ENCODE measurements around the gene NBPF1. TPM values are rescaled to one million over a fixed set of nuclear protein-coding genes. Genes with fewer than 3 reads are reported as not detected.
A peak's percentile ranks its signal among the peaks of the same experiment; 100 is the strongest.
"Not testable (repeated sequence)": the region's sequence is repeated elsewhere in the genome, so short reads cannot be mapped to it uniquely, and the experiment has no call there.

The NBPF1 gene
- total RNA-seq, 1 experiment from 2014 or later = 46.0 TPM

GRCh38 chr1:16639091-16640031 is 26.0 kb upstream of the NBPF1 start:
- H3K9ac ChIP-seq (ENCODE audit: low read length); H3K27ac ChIP-seq (ENCODE audit: low read depth, low read length); H4K20me1 ChIP-seq (ENCODE audit: insufficient read depth); H2AFZ ChIP-seq (ENCODE audit: low read depth, low read length, poor library complexity, severe bottlenecking); ATAC-seq; intact Hi-C loops (cut with micrococcal nuclease); DNase-seq (ENCODE audit: low read depth, low spot score); CTCF ChIA-PET; BruUV-seq (replicated peaks); H3K9me3 ChIP-seq (ENCODE audit: control insufficient read depth in 1 of 2, insufficient read depth in 1 of 2, low read depth in 1 of 2, low read length in 2 of 2); RAD21 ChIA-PET (ENCODE audit: low non-redundant PET in 1 of 2, low total read pairs in 2 of 2, uncharacterized antibody in 2 of 2, unreplicated experiment in 2 of 2); H3K36me3 ChIP-seq (ENCODE audit: control insufficient read depth in 1 of 2, insufficient read depth in 2 of 2, low read length in 2 of 2); H3K9me2 ChIP-seq (ENCODE audit: insufficient read depth); H3K4me2 ChIP-seq (ENCODE audit: low read length); H3K4me3 ChIP-seq (replicated peaks in 1 of 2; ENCODE audit: low read depth in 1 of 2, low read length in 2 of 2); H3K27me3 ChIP-seq (ENCODE audit: insufficient read depth, low read length): not testable (repeated sequence)
- Histone ChIP-seq H3K4me1 (ENCODE audit: control insufficient read depth in 1 of 2, insufficient read depth in 2 of 2, low read length in 2 of 2) (peaks cover 9 to 12% of the 10 kb centered on the region in 2 experiments; a peak in 2 of 4 replicates), H3K79me2 (ENCODE audit: insufficient read depth, low read length) (peaks cover 86% of the 10 kb centered on the region)
- POLR2A ChIA-PET = interaction anchor here (1.3 kb wide), 1 partner anchor 126 kb away, joined by 4 read pairs; no protein-coding TSS in a partner anchor

- RAD21 ChIA-PET (ENCODE audit: low non-redundant PET in 1 of 2, low total read pairs in 2 of 2, uncharacterized antibody in 2 of 2, unreplicated experiment in 2 of 2); POLR2A ChIA-PET; intact Hi-C loops (cut with micrococcal nuclease); H3K9me3 ChIP-seq (ENCODE audit: control insufficient read depth in 1 of 2, insufficient read depth in 1 of 2, low read depth in 1 of 2, low read length in 2 of 2); H3K4me2 ChIP-seq (ENCODE audit: low read length); H3K4me1 ChIP-seq (ENCODE audit: control insufficient read depth in 1 of 2, insufficient read depth in 2 of 2, low read length in 2 of 2); H3K27ac ChIP-seq (ENCODE audit: low read depth, low read length); CTCF ChIA-PET; H3K4me3 ChIP-seq (replicated peaks in 1 of 2; ENCODE audit: low read depth in 1 of 2, low read length in 2 of 2); H2AFZ ChIP-seq (ENCODE audit: low read depth, low read length, poor library complexity, severe bottlenecking); DNase-seq (ENCODE audit: low read depth, low spot score); BruUV-seq (replicated peaks); H3K27me3 ChIP-seq (ENCODE audit: insufficient read depth, low read length); H4K20me1 ChIP-seq (ENCODE audit: insufficient read depth); H3K9ac ChIP-seq (ENCODE audit: low read length); H3K9me2 ChIP-seq (ENCODE audit: insufficient read depth): not testable (repeated sequence)
- H3K36me3 ChIP-seq (ENCODE audit: control insufficient read depth in 1 of 2, insufficient read depth in 2 of 2, low read length in 2 of 2) = peaks cover 8 to 11% of the 10 kb centered on the region in 2 experiments; a peak in 3 of 4 replicates
- 0 out of 2 replicates have a peak, but pooled peaks have one; percentile 10 for ATAC-seq
- peaks cover 74% of the 10 kb centered on the region for H3K79me2 ChIP-seq (ENCODE audit: insufficient read depth, low read length)
Measured at GRCh38 chr1:16637941-16638778, 24.8 kb upstream of the NBPF1 start.

- H3K79me2 ChIP-seq (ENCODE audit: insufficient read depth, low read length) = peaks cover 60% of the 10 kb centered on the region
- RAD21 ChIA-PET (ENCODE audit: low non-redundant PET in 1 of 2, low total read pairs in 2 of 2, uncharacterized antibody in 2 of 2, unreplicated experiment in 2 of 2); POLR2A ChIA-PET; ATAC-seq; DNase-seq (ENCODE audit: low read depth, low spot score); H3K4me2 ChIP-seq (ENCODE audit: low read length); H3K9me3 ChIP-seq (ENCODE audit: control insufficient read depth in 1 of 2, insufficient read depth in 1 of 2, low read depth in 1 of 2, low read length in 2 of 2); H3K27me3 ChIP-seq (ENCODE audit: insufficient read depth, low read length); BruUV-seq (replicated peaks); H3K27ac ChIP-seq (ENCODE audit: low read depth, low read length); H2AFZ ChIP-seq (ENCODE audit: low read depth, low read length, poor library complexity, severe bottlenecking); H3K4me1 ChIP-seq (ENCODE audit: control insufficient read depth in 1 of 2, insufficient read depth in 2 of 2, low read length in 2 of 2); H3K9me2 ChIP-seq (ENCODE audit: insufficient read depth); H3K9ac ChIP-seq (ENCODE audit: low read length); H3K4me3 ChIP-seq (replicated peaks in 1 of 2; ENCODE audit: low read depth in 1 of 2, low read length in 2 of 2); H4K20me1 ChIP-seq (ENCODE audit: insufficient read depth); intact Hi-C loops (cut with micrococcal nuclease): not testable (repeated sequence)
- H3K36me3 ChIP-seq (ENCODE audit: control insufficient read depth in 1 of 2, insufficient read depth in 2 of 2, low read length in 2 of 2) = peaks cover 18 to 20% of the 10 kb centered on the region in 2 experiments; a peak in 3 of 4 replicates
- CTCF ChIA-PET = interaction anchor here (0.8 kb wide), 1 partner anchor 12 kb away, joined by 4 read pairs; no protein-coding TSS in a partner anchor
Measured at GRCh38 chr1:16636551-16637195, 23.3 kb upstream of the NBPF1 start.

- H4K20me1 ChIP-seq (ENCODE audit: insufficient read depth); H3K9me3 ChIP-seq (ENCODE audit: control insufficient read depth in 1 of 2, insufficient read depth in 1 of 2, low read depth in 1 of 2, low read length in 2 of 2); H3K27ac ChIP-seq (ENCODE audit: low read depth, low read length); H3K4me3 ChIP-seq (replicated peaks in 1 of 2; ENCODE audit: low read depth in 1 of 2, low read length in 2 of 2); H3K9me2 ChIP-seq (ENCODE audit: insufficient read depth); RAD21 ChIA-PET (ENCODE audit: low non-redundant PET in 1 of 2, low total read pairs in 2 of 2, uncharacterized antibody in 2 of 2, unreplicated experiment in 2 of 2); H3K9ac ChIP-seq (ENCODE audit: low read length); H3K4me1 ChIP-seq (ENCODE audit: control insufficient read depth in 1 of 2, insufficient read depth in 2 of 2, low read length in 2 of 2); H3K27me3 ChIP-seq (ENCODE audit: insufficient read depth, low read length); intact Hi-C loops (cut with micrococcal nuclease); H2AFZ ChIP-seq (ENCODE audit: low read depth, low read length, poor library complexity, severe bottlenecking); H3K4me2 ChIP-seq (ENCODE audit: low read length); DNase-seq (ENCODE audit: low read depth, low spot score); BruUV-seq (replicated peaks); ATAC-seq: not testable (repeated sequence)
- peaks cover 52% of the 10 kb centered on the region for H3K79me2 ChIP-seq (ENCODE audit: insufficient read depth, low read length)
- CTCF ChIA-PET = interaction anchor here (2.1 kb wide), 1 partner anchor 11 kb away, joined by 8 read pairs; no protein-coding TSS in a partner anchor
- POLR2A ChIA-PET = interaction anchor here (1.6 kb wide), 1 partner anchor 11 kb away, joined by 7 read pairs; no protein-coding TSS in a partner anchor
- peaks cover 25 to 27% of the 10 kb centered on the region in 2 experiments; a peak in 3 of 4 replicates for H3K36me3 ChIP-seq (ENCODE audit: control insufficient read depth in 1 of 2, insufficient read depth in 2 of 2, low read length in 2 of 2)
Measured at GRCh38 chr1:16635959-16636358, 22.6 kb upstream of the NBPF1 start.
